ENCODE measurements around the gene HNRNPA0.

HNRNPA0 gene

DNA sequence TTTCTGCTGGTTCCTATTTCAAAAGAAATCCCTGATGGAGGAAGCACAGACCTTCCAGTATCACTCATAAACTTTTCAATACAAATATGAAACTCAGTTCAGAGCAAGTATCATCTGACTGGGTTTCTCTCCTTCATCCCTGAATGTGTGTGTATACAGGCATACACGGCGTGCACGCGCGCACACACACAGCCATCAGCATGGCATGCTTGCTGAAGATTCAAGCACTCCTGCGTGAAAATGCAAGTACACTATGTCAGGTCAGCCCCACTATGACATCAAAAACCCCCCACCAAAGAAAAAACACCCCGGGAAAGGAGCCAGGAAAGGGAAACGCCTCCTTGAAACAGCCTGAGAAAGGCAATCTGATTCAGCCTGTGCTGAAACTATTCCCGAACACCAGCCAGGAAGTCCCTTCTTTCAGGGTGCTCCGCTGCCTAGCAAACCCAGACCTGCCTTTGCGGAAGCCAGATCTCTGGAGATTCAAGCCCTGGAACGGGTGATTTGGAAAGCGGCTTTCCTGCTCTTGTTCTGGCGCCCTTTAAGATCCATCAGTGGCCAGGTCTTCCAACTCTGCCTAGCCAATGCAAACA is 19.1 kb downstream of the HNRNPA0 start:
- TF ChIP-seq, protein P1, sequence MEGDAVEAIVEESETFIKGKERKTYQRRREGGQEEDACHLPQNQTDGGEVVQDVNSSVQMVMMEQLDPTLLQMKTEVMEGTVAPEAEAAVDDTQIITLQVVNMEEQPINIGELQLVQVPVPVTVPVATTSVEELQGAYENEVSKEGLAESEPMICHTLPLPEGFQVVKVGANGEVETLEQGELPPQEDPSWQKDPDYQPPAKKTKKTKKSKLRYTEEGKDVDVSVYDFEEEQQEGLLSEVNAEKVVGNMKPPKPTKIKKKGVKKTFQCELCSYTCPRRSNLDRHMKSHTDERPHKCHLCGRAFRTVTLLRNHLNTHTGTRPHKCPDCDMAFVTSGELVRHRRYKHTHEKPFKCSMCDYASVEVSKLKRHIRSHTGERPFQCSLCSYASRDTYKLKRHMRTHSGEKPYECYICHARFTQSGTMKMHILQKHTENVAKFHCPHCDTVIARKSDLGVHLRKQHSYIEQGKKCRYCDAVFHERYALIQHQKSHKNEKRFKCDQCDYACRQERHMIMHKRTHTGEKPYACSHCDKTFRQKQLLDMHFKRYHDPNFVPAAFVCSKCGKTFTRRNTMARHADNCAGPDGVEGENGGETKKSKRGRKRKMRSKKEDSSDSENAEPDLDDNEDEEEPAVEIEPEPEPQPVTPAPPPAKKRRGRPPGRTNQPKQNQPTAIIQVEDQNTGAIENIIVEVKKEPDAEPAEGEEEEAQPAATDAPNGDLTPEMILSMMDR (IDR thresholded peaks at IDR 0.05; ENCODE audit: insufficient read depth, low read depth, low read length, missing control alignments) = no peak
- DNase-seq (ENCODE audit: low read depth) = no peak
- H3K4me3 ChIP-seq (ENCODE audit: low read depth, low read length) = no peak overlapping the region; the same call in 1 of the 2 replicates

DNA sequence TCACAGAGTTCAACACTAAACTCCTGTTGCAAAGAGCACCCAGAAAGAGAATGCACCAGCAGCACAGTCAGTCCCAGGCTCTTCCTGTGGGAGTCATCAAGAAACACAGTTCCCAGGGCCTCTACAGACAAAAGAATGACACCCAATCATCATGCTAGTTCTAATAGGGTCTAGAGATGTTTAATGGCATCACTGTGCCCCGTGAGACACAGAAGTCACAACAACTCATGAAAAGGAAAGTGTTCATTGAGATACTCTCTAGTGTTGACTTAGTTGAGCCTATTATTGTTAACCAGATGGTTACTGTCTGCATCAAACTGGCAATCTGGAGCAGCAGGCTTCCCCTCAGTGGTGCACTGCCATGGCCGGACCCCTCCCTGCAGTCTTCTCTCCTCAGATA is 19.8 kb downstream of the HNRNPA0 start:
- no peak overlapping the region for H3K4me3 ChIP-seq (ENCODE audit: low read depth, low read length)
- TF ChIP-seq, protein P1 (IDR thresholded peaks at IDR 0.05; ENCODE audit: insufficient read depth, low read depth, low read length, missing control alignments) = no peak
- no peak for DNase-seq (ENCODE audit: low read depth)

DNA sequence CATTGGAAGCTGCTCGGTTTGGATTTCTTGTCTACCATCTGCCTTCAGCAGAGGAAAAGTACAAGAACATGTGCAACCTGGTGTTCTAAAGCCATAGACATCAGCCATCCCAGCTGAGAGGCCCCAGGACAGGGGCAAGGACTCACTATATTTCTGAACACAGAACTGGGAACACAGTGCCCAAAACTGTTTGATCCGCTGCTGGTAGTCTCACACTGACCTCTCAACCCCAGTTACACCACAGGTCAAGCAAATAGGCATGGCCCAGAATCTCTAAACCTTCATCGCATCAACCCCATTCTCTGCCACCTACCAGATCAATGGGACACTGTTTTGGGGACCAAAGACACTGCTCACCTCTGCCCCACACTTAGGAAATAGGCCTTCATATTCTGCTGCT is 20.2 kb downstream of the HNRNPA0 start:
- no peak for DNase-seq (ENCODE audit: low read depth)
- no peak overlapping the region for H3K4me3 ChIP-seq (ENCODE audit: low read depth, low read length)
- TF ChIP-seq, protein P1 (IDR thresholded peaks at IDR 0.05; ENCODE audit: insufficient read depth, low read depth, low read length, missing control alignments) = no peak

DNA sequence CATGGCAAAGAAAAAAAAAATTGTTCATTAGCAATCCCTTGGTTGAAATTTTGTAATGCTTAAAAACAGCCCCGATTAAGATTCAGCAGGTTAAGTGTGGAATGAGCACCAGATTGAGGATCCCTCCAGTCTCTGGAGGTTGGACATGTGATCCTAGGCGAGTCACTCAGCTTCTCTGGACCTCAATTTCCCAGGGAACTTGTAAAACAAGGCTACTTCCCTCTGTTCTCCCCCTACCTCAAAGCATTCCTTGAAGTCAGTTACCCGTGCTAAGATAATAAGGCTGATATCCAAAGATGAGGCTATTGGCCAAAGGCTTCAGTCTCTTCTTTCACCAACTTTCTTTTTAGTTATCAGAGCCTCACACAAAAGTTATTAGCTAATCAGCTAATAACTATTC is 21.2 kb downstream of the HNRNPA0 start:
- TF ChIP-seq, protein P1 (IDR thresholded peaks at IDR 0.05; ENCODE audit: insufficient read depth, low read depth, low read length, missing control alignments) = no peak
- DNase-seq (ENCODE audit: low read depth) = no peak
- no peak overlapping the region for H3K4me3 ChIP-seq (ENCODE audit: low read depth, low read length)

DNA sequence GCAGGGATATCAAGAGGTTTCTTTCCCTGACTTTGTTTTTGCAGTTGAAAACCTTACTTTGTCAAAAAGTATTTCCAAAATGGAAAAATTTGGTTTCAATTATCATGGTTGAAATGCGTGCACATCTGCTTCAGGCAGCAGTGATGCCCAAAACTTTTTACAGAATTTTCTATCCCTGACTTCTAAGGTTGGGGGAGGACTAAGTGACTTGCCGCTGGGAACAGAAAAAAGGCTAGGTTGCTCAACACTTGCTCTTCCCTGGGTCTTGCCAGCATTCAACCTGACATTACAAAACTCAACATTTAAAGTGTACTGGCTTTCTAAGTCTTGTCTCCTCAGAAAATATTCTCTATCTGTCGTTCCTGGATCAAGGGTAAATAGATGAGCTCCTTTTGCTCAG is 23.0 kb downstream of the HNRNPA0 start:
- DNase-seq (ENCODE audit: low read depth) = no peak
- TF ChIP-seq, protein P1 (IDR thresholded peaks at IDR 0.05; ENCODE audit: insufficient read depth, low read depth, low read length, missing control alignments) = no peak
- H3K4me3 ChIP-seq (ENCODE audit: low read depth, low read length) = no peak overlapping the region

DNA sequence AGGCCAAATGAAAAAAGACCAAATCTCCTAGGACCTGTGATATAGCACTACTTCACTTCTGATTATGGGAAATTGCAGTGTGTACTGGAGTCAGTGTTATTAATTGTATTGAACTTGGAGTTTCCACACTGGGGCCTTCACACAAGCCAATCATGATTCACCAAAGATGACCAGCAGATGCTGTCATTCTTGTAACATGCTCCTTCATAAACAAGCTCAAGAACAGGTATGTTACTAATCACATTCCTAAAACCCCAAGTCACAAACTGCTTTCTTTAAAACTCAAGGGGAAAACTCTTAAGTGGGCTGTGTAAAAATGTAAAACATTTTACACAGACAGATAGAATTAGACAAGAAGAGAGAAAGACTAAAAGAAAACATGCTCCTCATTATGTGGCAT is 23.8 kb downstream of the HNRNPA0 start:
- DNase-seq (ENCODE audit: low read depth) = no peak
- TF ChIP-seq, protein P1 (IDR thresholded peaks at IDR 0.05; ENCODE audit: insufficient read depth, low read depth, low read length, missing control alignments) = no peak
- H3K4me3 ChIP-seq (ENCODE audit: low read depth, low read length) = no peak overlapping the region

DNA sequence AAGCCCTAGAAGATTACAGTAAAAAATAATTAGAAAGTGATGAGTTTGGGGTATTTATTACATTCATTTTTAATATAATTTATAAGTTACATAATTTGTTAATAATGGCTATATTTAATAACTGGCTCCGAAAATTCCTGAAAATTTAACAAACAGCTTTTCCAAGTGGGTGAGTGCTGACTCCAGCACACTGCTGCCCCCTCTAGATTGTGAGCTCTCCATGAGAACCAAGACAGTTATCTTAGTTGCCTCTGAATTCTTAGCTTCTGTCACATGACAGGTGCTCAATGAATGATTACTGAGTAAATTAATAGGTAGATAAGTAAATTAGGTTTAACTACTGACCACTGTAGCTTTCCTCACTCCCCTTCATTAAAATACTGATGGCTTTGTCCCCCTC is 26.1 kb downstream of the HNRNPA0 start:
- DNase-seq (ENCODE audit: low read depth) = no peak
- TF ChIP-seq, protein P1 (IDR thresholded peaks at IDR 0.05; ENCODE audit: insufficient read depth, low read depth, low read length, missing control alignments) = no peak
- no peak overlapping the region for H3K4me3 ChIP-seq (ENCODE audit: low read depth, low read length)
